Tibial nerve (tissue), 3 donors: ENCODE results near the gene GABPB1.

ENCODE experiments used
- CTCF ChIP-seq, 5 experiments: fragments of 200-600 bp in 3 of 5; fragments of 450-650 bp in 2 of 5; sonication (generic) in 3 of 5; IDR thresholded peaks; one replicate each; pipeline ENCODE4 v1.5.1; 2016 to 2019; ENCODE audit warnings: antibody characterized with exemption in 5 of 5, mild to moderate bottlenecking in 3 of 5, moderate library complexity in 2 of 5
- POLR2A ChIP-seq, 2 donors: fragments of 450-650 bp; IDR thresholded peaks; one replicate each; pipeline ENCODE4 v1.6.1; 2017; ENCODE audit warnings: antibody characterized with exemption in 2 of 2, mild to moderate bottlenecking in 2 of 2, moderate library complexity in 2 of 2

- TF ChIP-seq POLR2A (IDR thresholded peaks at IDR 0.05) (no peak), CTCF (IDR thresholded peaks at IDR 0.05) (no peak)
These were observed 104.1 kb downstream of the GABPB1 start for GRCh38 chr15:50250760-50251394.
